Measurements from ENCODE around the gene GAA.
"Not testable (repeated sequence)": the region's sequence is repeated elsewhere in the genome, so short reads cannot be mapped to it uniquely, and the experiment has no call there.

GRCh38 chr17:80090164-80090563 is 11.2 kb upstream of the GAA start:
- not testable (repeated sequence) for TF ChIP-seq EZH2 (IDR thresholded peaks at IDR 0.05); POLR2AphosphoS5 (IDR thresholded peaks at IDR 0.05; ENCODE audit: borderline replicate concordance, low read depth, low read length); FOXP2 (optimal IDR thresholded peaks at IDR 0.05; ENCODE audit: control extremely low read depth, extremely low read length, insufficient read depth)
